ENCODE measurements around the gene CAMTA1. TPM values are rescaled to one million over a fixed set of nuclear protein-coding genes. Genes with fewer than 3 reads are reported as not detected.

CAMTA1 gene
- total and polyA plus RNA-seq, 4 donors, result 48.1 to 140 (median 52.3) TPM

DNA sequence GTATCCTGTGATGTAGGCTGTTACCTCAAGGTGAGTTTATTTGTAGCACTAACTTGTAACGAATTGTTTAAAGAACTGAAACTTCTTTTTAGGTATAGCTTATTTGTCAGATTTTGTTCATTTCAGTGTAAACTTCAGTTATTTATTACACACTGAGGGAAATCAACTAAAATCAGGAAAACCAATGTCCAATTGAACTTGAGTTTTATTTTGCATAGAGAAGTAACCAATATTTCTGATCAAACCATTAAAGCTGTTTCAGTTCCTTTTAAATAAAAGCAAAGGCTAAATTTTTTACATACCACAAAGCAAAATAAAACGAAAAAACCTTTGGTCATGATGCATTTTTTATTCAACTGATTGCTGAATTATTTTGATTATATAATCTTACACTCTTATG lies 103.6 kb downstream of the CAMTA1 start:
- ATAC-seq (ENCODE audit: insufficient read depth, low FRiP score) (no peak), DNase-seq (no peak)
- H3K9me3 ChIP-seq (ENCODE audit: control insufficient read depth in 4 of 4, insufficient read depth in 3 of 4, low read length in 3 of 4), result no peaks in the 10 kb centered on the region
- no peaks in the 10 kb centered on the region for H3K36me3 ChIP-seq (ENCODE audit: control insufficient read depth in 4 of 4, insufficient read depth in 4 of 4, low read length in 4 of 4)
- WGBS, 2 donors, result 86 to 87% methylated on average over 2 of the region's 2 CpGs
- peaks cover 0 to 5% (median 0%) of the 10 kb centered on the region in 5 donors for H3K4me1 ChIP-seq (ENCODE audit: control insufficient read depth in 5 of 5, insufficient read depth in 5 of 5, low read length in 5 of 5)
- H3K9ac ChIP-seq (ENCODE audit: insufficient read depth in 1 of 2, low read length in 2 of 2), result no peak overlapping the region
- H3K27ac ChIP-seq (ENCODE audit: low read depth in 1 of 2, low read length in 1 of 2), result no peak overlapping the region
- no peaks in the 10 kb centered on the region for H3K27me3 ChIP-seq (ENCODE audit: control insufficient read depth in 3 of 3, insufficient read depth in 3 of 3, low read length in 2 of 3)
- TF ChIP-seq, protein P1, sequence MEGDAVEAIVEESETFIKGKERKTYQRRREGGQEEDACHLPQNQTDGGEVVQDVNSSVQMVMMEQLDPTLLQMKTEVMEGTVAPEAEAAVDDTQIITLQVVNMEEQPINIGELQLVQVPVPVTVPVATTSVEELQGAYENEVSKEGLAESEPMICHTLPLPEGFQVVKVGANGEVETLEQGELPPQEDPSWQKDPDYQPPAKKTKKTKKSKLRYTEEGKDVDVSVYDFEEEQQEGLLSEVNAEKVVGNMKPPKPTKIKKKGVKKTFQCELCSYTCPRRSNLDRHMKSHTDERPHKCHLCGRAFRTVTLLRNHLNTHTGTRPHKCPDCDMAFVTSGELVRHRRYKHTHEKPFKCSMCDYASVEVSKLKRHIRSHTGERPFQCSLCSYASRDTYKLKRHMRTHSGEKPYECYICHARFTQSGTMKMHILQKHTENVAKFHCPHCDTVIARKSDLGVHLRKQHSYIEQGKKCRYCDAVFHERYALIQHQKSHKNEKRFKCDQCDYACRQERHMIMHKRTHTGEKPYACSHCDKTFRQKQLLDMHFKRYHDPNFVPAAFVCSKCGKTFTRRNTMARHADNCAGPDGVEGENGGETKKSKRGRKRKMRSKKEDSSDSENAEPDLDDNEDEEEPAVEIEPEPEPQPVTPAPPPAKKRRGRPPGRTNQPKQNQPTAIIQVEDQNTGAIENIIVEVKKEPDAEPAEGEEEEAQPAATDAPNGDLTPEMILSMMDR (IDR thresholded peaks at IDR 0.05; ENCODE audit: control extremely low read depth, extremely low read depth), result no peak
- no peak overlapping the region for H3K4me3 ChIP-seq

DNA sequence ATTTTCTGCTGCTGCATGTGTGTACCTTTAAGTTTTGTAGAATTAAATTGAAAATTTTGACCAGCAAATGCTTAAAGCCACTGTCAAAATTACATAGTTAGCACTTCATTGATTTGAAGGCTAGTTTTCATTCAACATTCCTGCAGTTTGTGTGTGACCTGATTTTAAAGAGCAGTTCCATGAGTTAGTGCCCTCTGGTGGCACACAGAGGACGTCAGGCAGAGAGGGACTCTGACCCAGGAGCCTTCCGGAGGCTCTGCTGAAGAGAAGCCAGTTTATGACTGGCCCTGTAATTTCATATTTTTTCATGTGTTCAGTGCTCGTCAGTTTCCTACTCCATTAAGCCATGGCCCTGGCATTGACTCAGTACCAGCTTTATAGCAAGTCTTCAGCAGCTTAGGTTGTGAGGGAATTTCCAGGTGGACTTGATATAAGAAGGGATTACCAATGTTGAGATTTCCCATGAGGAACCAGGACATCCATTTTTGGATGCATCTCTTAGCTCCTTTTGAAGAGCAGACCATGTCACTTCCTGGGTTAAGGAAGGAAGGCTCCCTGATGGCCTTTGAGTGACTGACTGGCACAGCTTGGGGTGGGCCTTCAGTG lies 104.7 kb downstream of the CAMTA1 start:
- DNase-seq (peak; percentile 60 to 73 (median 72)), ATAC-seq (ENCODE audit: insufficient read depth, low FRiP score) (no peak)
- TF ChIP-seq, protein P1 (IDR thresholded peaks at IDR 0.05; ENCODE audit: control extremely low read depth, extremely low read depth), result peak; percentile 71

DNA sequence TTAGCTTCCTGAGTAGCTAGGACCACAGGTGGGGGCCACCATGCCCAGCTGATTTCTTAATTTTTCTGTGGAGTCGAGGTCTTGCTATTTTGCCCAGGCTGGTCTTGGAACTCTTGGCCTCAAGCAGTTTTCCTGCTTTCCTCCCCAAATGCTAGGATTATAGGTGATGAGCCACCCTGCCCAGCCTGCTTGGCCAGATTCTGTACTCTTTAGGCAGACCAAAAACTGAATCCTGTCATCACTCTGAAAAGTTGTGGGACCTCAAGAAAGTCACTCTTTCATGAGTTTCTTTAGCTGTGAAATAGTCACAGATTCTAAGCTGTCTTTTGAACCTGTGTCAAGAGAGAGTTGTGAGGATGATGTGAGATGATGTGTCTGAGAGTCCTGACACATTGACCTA lies 105.4 kb downstream of the CAMTA1 start:
- peaks cover 0 to 4% (median 0%) of the 10 kb centered on the region in 5 donors for H3K4me1 ChIP-seq (ENCODE audit: control insufficient read depth in 5 of 5, insufficient read depth in 5 of 5, low read length in 5 of 5)
- no peaks in the 10 kb centered on the region for H3K36me3 ChIP-seq (ENCODE audit: control insufficient read depth in 4 of 4, insufficient read depth in 4 of 4, low read length in 4 of 4)
- H3K27me3 ChIP-seq (ENCODE audit: control insufficient read depth in 3 of 3, insufficient read depth in 3 of 3, low read length in 2 of 3), result no peaks in the 10 kb centered on the region
- H3K9ac ChIP-seq (ENCODE audit: insufficient read depth in 1 of 2, low read length in 2 of 2), result no peak overlapping the region
- no peak overlapping the region for H3K4me3 ChIP-seq
- ATAC-seq (ENCODE audit: insufficient read depth, low FRiP score), result no peak
- no peaks in the 10 kb centered on the region for H3K9me3 ChIP-seq (ENCODE audit: control insufficient read depth in 4 of 4, insufficient read depth in 3 of 4, low read length in 3 of 4)
- no peak overlapping the region for H3K27ac ChIP-seq (ENCODE audit: low read depth in 1 of 2, low read length in 1 of 2)
- WGBS, 2 donors, result 93 to 100% methylated on average over 1 of the region's 1 CpG
- no peak for DNase-seq
- TF ChIP-seq, protein P1 (IDR thresholded peaks at IDR 0.05; ENCODE audit: control extremely low read depth, extremely low read depth), result no peak

More for the DNA sequence above, 104.7 kb downstream of the CAMTA1 start:
- H3K36me3 ChIP-seq (ENCODE audit: control insufficient read depth in 4 of 4, insufficient read depth in 4 of 4, low read length in 4 of 4), result no peaks in the 10 kb centered on the region
- no peaks in the 10 kb centered on the region for H3K27me3 ChIP-seq (ENCODE audit: control insufficient read depth in 3 of 3, insufficient read depth in 3 of 3, low read length in 2 of 3)
- H3K9me3 ChIP-seq (ENCODE audit: control insufficient read depth in 4 of 4, insufficient read depth in 3 of 4, low read length in 3 of 4), result no peaks in the 10 kb centered on the region
- no peak overlapping the region for H3K4me3 ChIP-seq
- WGBS, 2 donors, result 20 to 25% methylated on average over 3 of the region's 3 CpGs
- peaks cover 0 to 5% (median 0%) of the 10 kb centered on the region in 5 donors for H3K4me1 ChIP-seq (ENCODE audit: control insufficient read depth in 5 of 5, insufficient read depth in 5 of 5, low read length in 5 of 5)
- H3K27ac ChIP-seq (ENCODE audit: low read depth in 1 of 2, low read length in 1 of 2), result no peak overlapping the region
- no peak overlapping the region for H3K9ac ChIP-seq (ENCODE audit: insufficient read depth in 1 of 2, low read length in 2 of 2)

Data from lung (tissue), 12 donors.